Left ventricle myocardium inferior (tissue), 1 donor: Measurements from ENCODE around the gene LRRFIP1. TPM values are rescaled to one million over a fixed set of nuclear protein-coding genes. Genes with fewer than 3 reads are reported as not detected.

ENCODE experiments used
- DNase-seq: peaks from one replicate; pipeline ENCODE4 v3.0.0-alpha.2; 2020
- H3K27ac ChIP-seq: fragments of 200-600 bp; replicated peaks from 2 replicates; pipeline ENCODE4 v1.8.0; 2021
- H3K27me3 ChIP-seq: fragments of 200-600 bp; 2 replicates; pipeline ENCODE4 v1.8.0; 2021; ENCODE audit warnings: low read depth
- H3K36me3 ChIP-seq: fragments of 200-600 bp; 2 replicates; pipeline ENCODE4 v1.8.0; 2021
- H3K4me1 ChIP-seq: fragments of 200-600 bp; 2 replicates; pipeline ENCODE4 v1.8.0; 2021
- H3K4me3 ChIP-seq: fragments of 200-600 bp; 2 replicates; pipeline ENCODE4 v1.8.0; 2021; ENCODE audit warnings: mild to moderate bottlenecking, moderate library complexity
- H3K9me3 ChIP-seq: fragments of 200-600 bp; replicated peaks from 2 replicates; pipeline ENCODE4 v1.8.0; 2021
- intact Hi-C: fragments of 100-400 bp; cut with micrococcal nuclease; formaldehyde crosslinking; loops from one replicate; pipeline ENCODE4 v1.11.0; 2022
- total RNA-seq: library from RNA; stranded (reverse); fragmentation: NEBNext Ultra II Directional; extraction: Animal tissue kit (Norgen Biotek cat#: 25700); gene quantifications from one replicate; pipeline ENCODE4 v1.2.1, GENCODE V29; 2021
- TF ChIP-seq, protein P1 (sequence below): fragments of 200-600 bp; IDR thresholded peaks from 2 replicates; pipeline ENCODE4 v1.8.0; 2021; ENCODE audit warnings: antibody characterized with exemption, mild to moderate bottlenecking, borderline replicate concordance
- donor health status: DM: no; HTN: yes; CAD: no; lungs with severe emphysema.

Gene LRRFIP1
- total RNA-seq, 1 donor from 2014 or later = 97.1 TPM

GRCh38 chr2:237726401-237726830 is 99.0 kb downstream of the LRRFIP1 start:
- no peaks in the 10 kb centered on the region for H3K9me3 ChIP-seq
- no peak for DNase-seq
- no peak overlapping the region for H3K4me3 ChIP-seq
- H3K27ac ChIP-seq = peak overlapping the region; percentile 63
- peaks cover 7% of the 10 kb centered on the region for H3K36me3 ChIP-seq
- intact Hi-C loops = no loop called here
- TF ChIP-seq, protein P1, sequence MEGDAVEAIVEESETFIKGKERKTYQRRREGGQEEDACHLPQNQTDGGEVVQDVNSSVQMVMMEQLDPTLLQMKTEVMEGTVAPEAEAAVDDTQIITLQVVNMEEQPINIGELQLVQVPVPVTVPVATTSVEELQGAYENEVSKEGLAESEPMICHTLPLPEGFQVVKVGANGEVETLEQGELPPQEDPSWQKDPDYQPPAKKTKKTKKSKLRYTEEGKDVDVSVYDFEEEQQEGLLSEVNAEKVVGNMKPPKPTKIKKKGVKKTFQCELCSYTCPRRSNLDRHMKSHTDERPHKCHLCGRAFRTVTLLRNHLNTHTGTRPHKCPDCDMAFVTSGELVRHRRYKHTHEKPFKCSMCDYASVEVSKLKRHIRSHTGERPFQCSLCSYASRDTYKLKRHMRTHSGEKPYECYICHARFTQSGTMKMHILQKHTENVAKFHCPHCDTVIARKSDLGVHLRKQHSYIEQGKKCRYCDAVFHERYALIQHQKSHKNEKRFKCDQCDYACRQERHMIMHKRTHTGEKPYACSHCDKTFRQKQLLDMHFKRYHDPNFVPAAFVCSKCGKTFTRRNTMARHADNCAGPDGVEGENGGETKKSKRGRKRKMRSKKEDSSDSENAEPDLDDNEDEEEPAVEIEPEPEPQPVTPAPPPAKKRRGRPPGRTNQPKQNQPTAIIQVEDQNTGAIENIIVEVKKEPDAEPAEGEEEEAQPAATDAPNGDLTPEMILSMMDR = no peak
- no peaks in the 10 kb centered on the region for H3K27me3 ChIP-seq
- H3K4me1 ChIP-seq = peaks cover 99% of the 10 kb centered on the region

- DNase-seq = no peak
- peaks cover 99% of the 10 kb centered on the region for H3K4me1 ChIP-seq
- H3K27ac ChIP-seq = peak overlapping the region; percentile 63
- H3K36me3 ChIP-seq = peaks cover 7% of the 10 kb centered on the region
- no peaks in the 10 kb centered on the region for H3K27me3 ChIP-seq
- intact Hi-C loops = no loop called here
- H3K9me3 ChIP-seq = no peaks in the 10 kb centered on the region
- TF ChIP-seq, protein P1 = no peak
- H3K4me3 ChIP-seq = no peak overlapping the region
Measured at GRCh38 chr2:237727363-237727762, 100.0 kb downstream of the LRRFIP1 start.

- peaks cover 99% of the 10 kb centered on the region for H3K4me1 ChIP-seq
Measured at GRCh38 chr2:237729681-237730475, 102.5 kb downstream of the LRRFIP1 start.

DNA sequence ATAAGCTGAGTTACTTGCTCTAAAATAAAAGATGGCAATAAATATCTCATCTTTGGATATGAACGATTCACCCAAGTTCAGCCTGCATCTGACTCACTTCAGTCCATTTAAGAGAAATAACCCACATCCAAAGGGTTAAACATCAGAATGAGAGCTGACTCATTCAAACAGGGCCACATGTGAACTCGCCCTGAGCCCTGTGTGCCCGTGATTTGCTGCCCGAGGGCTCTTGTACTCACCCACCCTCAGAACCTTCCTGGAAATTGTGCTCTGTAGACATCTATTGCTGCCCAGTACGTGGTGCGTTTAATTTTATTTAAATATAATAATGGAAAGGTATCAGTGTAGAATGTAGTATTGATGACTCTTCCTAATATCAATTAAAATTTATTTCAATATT is 104.3 kb downstream of the LRRFIP1 start:
- Histone ChIP-seq H3K36me3 (peaks cover 13% of the 10 kb centered on the region), H3K9me3 (no peaks in the 10 kb centered on the region), H3K4me1 (peaks cover 99% of the 10 kb centered on the region), H3K4me3 (peak overlapping the region; percentile 52), H3K27ac (peak overlapping the region; percentile 92), H3K27me3 (no peaks in the 10 kb centered on the region)
- TF ChIP-seq, protein P1 = no peak
- intact Hi-C loops = loop anchor here (5.0 kb wide), 1 partner anchor 34 kb away; no protein-coding TSS in a partner anchor
- DNase-seq = no peak

More at GRCh38 chr2:237729681-237730475, 102.5 kb downstream of the LRRFIP1 start:
- intact Hi-C loops = loop anchor here (5.0 kb wide), 1 partner anchor 33 kb away; no protein-coding TSS in a partner anchor
- no peaks in the 10 kb centered on the region for H3K9me3 ChIP-seq
- peaks cover 7% of the 10 kb centered on the region for H3K36me3 ChIP-seq
- TF ChIP-seq, protein P1 = no peak
- peak overlapping the region; percentile 52 for H3K4me3 ChIP-seq
- DNase-seq = no peak
- H3K27me3 ChIP-seq = no peaks in the 10 kb centered on the region
- H3K27ac ChIP-seq = peak overlapping the region; percentile 92

DNA sequence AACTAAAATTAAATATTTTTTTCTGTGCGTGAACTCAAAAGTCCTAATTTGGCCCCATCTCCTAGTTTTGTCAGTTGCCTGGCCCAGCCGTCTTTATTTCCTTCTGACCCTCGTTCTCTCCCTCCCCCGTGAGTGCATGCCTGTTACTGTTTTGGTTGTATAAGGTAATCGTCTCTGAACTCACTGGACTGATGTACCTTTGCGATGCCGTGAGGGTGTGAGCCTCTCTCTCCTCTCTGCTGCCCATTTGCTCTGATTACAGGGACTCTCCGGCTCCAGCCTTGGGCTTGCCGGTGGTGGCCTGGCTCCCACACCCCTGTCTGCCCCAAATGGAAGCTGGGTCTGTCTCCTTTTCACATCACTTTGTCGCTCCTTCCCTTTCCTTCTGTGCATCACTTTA is 104.7 kb downstream of the LRRFIP1 start:
- Histone ChIP-seq H3K4me1 (peaks cover 99% of the 10 kb centered on the region), H3K27ac (peak overlapping the region; percentile 92), H3K27me3 (no peaks in the 10 kb centered on the region), H3K36me3 (peaks cover 16% of the 10 kb centered on the region), H3K4me3 (no peak overlapping the region), H3K9me3 (no peaks in the 10 kb centered on the region)
- TF ChIP-seq, protein P1 = no peak
- intact Hi-C loops = loop anchor here (5.0 kb wide), 1 partner anchor 35 kb away; no protein-coding TSS in a partner anchor
- no peak for DNase-seq
